ENCODE results near the gene TMEM119. TPM values are rescaled to one million over a fixed set of nuclear protein-coding genes. Genes with fewer than 3 reads are reported as not detected.

TMEM119 gene
- total and polyA plus RNA-seq, 2 of the 13 experiments (the other 11 are each of a cell fraction or from before 2014, with no cell fraction given), result not detected

DNA sequence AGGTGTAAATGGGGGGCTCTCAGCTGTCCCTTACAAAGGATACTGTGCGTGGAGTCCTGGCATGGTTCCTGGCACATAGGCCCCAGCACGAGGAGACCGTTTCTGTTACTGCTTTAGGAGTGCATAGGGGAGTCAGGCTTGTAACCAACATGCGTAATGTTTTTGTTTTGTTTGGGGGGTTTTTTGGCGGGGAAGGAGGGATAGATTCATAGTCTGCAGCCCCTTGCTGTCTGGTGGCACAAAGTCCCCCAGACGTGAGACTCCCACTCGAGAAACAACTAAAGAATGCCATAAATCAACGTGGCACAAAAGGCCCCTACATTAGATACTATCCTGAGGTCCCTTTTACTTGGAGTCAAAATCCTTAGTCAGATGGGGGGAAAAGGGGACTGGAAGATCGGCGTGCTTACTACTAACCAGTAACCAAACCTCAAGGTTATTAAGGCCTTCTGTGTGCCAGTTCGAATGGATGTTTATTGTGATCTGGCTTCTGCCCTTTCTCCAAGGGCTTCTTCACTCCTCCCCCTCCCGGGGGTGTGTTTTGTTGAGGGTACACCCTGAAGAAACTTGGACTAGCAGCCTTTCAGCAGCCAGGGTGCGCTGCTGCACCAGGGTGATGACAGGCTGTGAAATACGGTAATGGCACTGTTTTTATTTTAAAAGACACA, 34.6 kb downstream of the TMEM119 start (continued):
- TF ChIP-seq, protein P1, sequence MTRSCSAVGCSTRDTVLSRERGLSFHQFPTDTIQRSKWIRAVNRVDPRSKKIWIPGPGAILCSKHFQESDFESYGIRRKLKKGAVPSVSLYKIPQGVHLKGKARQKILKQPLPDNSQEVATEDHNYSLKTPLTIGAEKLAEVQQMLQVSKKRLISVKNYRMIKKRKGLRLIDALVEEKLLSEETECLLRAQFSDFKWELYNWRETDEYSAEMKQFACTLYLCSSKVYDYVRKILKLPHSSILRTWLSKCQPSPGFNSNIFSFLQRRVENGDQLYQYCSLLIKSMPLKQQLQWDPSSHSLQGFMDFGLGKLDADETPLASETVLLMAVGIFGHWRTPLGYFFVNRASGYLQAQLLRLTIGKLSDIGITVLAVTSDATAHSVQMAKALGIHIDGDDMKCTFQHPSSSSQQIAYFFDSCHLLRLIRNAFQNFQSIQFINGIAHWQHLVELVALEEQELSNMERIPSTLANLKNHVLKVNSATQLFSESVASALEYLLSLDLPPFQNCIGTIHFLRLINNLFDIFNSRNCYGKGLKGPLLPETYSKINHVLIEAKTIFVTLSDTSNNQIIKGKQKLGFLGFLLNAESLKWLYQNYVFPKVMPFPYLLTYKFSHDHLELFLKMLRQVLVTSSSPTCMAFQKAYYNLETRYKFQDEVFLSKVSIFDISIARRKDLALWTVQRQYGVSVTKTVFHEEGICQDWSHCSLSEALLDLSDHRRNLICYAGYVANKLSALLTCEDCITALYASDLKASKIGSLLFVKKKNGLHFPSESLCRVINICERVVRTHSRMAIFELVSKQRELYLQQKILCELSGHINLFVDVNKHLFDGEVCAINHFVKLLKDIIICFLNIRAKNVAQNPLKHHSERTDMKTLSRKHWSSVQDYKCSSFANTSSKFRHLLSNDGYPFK (CRISPR knock-in tag; IDR thresholded peaks at IDR 0.05; ENCODE audit: borderline replicate concordance), result no peak
- TF ChIP-seq ZNF660 (CRISPR knock-in tag; IDR thresholded peaks at IDR 0.05; ENCODE audit: borderline replicate concordance, low read depth) (no peak), KAT7 (CRISPR knock-in tag; IDR thresholded peaks at IDR 0.05; ENCODE audit: borderline replicate concordance) (no peak), ZNF749 (CRISPR knock-in tag; IDR thresholded peaks at IDR 0.05; ENCODE audit: borderline replicate concordance) (no peak), GPN1 (CRISPR knock-in tag; IDR thresholded peaks at IDR 0.05; ENCODE audit: borderline replicate concordance) (no peak), NR2F1 (CRISPR knock-in tag; IDR thresholded peaks at IDR 0.05) (no peak), MLLT10 (CRISPR knock-in tag; IDR thresholded peaks at IDR 0.05) (no peak), ZNF337 (CRISPR knock-in tag; IDR thresholded peaks at IDR 0.05; ENCODE audit: borderline replicate concordance, low read depth) (no peak), PRPF4 (IDR thresholded peaks at IDR 0.05; ENCODE audit: low read depth, low read length, poor library complexity, severe bottlenecking) (no peak)
- TF ChIP-seq, protein P2, sequence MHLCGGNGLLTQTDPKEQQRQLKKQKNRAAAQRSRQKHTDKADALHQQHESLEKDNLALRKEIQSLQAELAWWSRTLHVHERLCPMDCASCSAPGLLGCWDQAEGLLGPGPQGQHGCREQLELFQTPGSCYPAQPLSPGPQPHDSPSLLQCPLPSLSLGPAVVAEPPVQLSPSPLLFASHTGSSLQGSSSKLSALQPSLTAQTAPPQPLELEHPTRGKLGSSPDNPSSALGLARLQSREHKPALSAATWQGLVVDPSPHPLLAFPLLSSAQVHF (CRISPR knock-in tag; IDR thresholded peaks at IDR 0.05), result no peak
- TF ChIP-seq, protein P3, sequence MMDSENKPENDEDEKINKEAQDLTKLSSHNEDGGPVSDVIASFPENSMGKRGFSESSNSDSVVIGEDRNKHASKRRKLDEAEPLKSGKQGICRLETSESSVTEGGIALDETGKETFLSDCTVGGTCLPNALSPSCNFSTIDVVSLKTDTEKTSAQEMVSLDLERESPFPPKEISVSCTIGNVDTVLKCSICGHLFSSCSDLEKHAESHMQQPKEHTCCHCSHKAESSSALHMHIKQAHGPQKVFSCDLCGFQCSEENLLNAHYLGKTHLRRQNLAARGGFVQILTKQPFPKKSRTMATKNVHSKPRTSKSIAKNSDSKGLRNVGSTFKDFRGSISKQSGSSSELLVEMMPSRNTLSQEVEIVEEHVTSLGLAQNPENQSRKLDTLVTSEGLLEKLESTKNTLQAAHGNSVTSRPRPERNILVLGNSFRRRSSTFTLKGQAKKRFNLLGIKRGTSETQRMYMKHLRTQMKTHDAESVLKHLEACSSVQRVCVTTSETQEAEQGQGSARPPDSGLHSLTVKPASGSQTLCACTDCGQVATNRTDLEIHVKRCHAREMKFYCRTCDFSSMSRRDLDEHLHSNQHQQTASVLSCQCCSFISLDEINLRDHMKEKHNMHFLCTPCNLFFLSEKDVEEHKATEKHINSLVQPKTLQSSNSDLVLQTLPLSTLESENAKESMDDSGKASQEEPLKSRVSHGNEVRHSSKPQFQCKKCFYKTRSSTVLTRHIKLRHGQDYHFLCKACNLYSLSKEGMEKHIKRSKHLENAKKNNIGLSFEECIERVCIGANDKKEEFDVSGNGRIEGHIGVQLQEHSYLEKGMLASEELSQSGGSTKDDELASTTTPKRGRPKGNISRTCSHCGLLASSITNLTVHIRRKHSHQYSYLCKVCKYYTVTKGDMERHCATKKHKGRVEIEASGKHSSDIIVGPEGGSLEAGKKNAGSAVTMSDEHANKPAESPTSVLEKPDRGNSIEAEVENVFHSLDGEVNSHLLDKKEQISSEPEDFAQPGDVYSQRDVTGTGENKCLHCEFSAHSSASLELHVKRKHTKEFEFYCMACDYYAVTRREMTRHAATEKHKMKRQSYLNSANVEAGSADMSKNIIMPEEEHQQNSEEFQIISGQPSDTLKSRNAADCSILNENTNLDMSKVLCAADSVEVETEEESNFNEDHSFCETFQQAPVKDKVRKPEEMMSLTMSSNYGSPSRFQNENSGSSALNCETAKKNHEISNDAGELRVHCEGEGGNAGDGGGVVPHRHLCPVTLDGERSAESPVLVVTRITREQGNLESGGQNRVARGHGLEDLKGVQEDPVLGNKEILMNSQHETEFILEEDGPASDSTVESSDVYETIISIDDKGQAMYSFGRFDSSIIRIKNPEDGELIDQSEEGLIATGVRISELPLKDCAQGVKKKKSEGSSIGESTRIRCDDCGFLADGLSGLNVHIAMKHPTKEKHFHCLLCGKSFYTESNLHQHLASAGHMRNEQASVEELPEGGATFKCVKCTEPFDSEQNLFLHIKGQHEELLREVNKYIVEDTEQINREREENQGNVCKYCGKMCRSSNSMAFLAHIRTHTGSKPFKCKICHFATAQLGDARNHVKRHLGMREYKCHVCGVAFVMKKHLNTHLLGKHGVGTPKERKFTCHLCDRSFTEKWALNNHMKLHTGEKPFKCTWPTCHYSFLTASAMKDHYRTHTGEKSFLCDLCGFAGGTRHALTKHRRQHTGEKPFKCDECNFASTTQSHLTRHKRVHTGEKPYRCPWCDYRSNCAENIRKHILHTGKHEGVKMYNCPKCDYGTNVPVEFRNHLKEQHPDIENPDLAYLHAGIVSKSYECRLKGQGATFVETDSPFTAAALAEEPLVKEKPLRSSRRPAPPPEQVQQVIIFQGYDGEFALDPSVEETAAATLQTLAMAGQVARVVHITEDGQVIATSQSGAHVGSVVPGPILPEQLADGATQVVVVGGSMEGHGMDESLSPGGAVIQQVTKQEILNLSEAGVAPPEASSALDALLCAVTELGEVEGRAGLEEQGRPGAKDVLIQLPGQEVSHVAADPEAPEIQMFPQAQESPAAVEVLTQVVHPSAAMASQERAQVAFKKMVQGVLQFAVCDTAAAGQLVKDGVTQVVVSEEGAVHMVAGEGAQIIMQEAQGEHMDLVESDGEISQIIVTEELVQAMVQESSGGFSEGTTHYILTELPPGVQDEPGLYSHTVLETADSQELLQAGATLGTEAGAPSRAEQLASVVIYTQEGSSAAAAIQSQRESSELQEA (CRISPR knock-in tag; IDR thresholded peaks at IDR 0.05; ENCODE audit: not compliant biosample characterization), result no peak
- TF ChIP-seq, protein P4, sequence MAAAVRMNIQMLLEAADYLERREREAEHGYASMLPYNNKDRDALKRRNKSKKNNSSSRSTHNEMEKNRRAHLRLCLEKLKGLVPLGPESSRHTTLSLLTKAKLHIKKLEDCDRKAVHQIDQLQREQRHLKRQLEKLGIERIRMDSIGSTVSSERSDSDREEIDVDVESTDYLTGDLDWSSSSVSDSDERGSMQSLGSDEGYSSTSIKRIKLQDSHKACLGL (CRISPR knock-in tag; IDR thresholded peaks at IDR 0.05), result no peak
- TF ChIP-seq, protein P5, sequence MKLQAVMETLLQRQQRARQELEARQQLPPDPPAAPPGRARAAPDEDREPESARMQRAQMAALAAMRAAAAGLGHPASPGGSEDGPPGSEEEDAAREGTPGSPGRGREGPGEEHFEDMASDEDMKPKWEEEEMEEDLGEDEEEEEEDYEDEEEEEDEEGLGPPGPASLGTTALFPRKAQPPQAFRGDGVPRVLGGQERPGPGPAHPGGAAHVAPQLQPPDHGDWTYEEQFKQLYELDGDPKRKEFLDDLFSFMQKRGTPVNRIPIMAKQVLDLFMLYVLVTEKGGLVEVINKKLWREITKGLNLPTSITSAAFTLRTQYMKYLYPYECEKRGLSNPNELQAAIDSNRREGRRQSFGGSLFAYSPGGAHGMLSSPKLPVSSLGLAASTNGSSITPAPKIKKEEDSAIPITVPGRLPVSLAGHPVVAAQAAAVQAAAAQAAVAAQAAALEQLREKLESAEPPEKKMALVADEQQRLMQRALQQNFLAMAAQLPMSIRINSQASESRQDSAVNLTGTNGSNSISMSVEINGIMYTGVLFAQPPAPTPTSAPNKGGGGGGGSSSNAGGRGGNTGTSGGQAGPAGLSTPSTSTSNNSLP (IDR thresholded peaks at IDR 0.05; ENCODE audit: low read depth, low read length), result peak; percentile 41; the same call in 1 of the 2 replicates
